ENCODE data around the gene SART1. TPM values are rescaled to one million over a fixed set of nuclear protein-coding genes. Genes with fewer than 3 reads are reported as not detected.

Gene SART1
- total and polyA plus RNA-seq, 4 donors: 13.6 to 24.3 (median 15.1) TPM

DNA sequence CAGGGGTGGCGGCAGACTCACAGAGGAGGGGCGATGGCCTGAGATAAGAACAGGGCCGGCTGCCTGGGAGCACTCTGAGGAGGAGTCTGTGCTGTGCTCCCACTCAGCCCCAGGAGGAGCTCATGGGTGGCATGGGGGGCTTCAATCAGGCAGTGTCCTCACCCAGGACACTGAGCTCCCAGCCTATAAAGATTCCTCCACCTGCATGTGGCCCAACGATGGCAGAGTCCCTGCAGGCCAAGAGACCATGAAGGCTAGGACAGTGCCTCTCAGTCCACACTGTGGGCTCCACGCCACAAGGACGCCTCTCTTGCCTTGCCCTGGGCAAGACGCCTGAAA, 52.2 kb downstream of the SART1 start:
- H3K9ac ChIP-seq (ENCODE audit: low read depth in 1 of 2, low read length in 2 of 2): no peak overlapping the region
- no peaks in the 10 kb centered on the region for H3K9me3 ChIP-seq (ENCODE audit: control insufficient read depth in 4 of 4, low read length in 3 of 4)
- peaks cover 0 to 4% (median 1%) of the 10 kb centered on the region in 4 donors for H3K4me1 ChIP-seq (ENCODE audit: control insufficient read depth in 4 of 4, insufficient read depth in 4 of 4, low read length in 3 of 4)
- peaks cover 0 to 14% (median 0%) of the 10 kb centered on the region in 4 donors for H3K27me3 ChIP-seq (ENCODE audit: control insufficient read depth in 4 of 4, insufficient read depth in 4 of 4, low read length in 3 of 4)
- no peak for DNase-seq (ENCODE audit: low spot score)
- H3K27ac ChIP-seq (ENCODE audit: low read depth in 1 of 2, low read length in 2 of 2): no peak overlapping the region
- H3K36me3 ChIP-seq (ENCODE audit: control insufficient read depth in 4 of 4, insufficient read depth in 3 of 4, low read depth in 1 of 4, low read length in 3 of 4): no peaks in the 10 kb centered on the region
- WGBS: 62% methylated on average over 7 of the region's 7 CpGs
- TF ChIP-seq, protein P1, sequence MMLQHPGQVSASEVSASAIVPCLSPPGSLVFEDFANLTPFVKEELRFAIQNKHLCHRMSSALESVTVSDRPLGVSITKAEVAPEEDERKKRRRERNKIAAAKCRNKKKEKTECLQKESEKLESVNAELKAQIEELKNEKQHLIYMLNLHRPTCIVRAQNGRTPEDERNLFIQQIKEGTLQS (IDR thresholded peaks at IDR 0.05): no peak
- TF ChIP-seq, protein P2, sequence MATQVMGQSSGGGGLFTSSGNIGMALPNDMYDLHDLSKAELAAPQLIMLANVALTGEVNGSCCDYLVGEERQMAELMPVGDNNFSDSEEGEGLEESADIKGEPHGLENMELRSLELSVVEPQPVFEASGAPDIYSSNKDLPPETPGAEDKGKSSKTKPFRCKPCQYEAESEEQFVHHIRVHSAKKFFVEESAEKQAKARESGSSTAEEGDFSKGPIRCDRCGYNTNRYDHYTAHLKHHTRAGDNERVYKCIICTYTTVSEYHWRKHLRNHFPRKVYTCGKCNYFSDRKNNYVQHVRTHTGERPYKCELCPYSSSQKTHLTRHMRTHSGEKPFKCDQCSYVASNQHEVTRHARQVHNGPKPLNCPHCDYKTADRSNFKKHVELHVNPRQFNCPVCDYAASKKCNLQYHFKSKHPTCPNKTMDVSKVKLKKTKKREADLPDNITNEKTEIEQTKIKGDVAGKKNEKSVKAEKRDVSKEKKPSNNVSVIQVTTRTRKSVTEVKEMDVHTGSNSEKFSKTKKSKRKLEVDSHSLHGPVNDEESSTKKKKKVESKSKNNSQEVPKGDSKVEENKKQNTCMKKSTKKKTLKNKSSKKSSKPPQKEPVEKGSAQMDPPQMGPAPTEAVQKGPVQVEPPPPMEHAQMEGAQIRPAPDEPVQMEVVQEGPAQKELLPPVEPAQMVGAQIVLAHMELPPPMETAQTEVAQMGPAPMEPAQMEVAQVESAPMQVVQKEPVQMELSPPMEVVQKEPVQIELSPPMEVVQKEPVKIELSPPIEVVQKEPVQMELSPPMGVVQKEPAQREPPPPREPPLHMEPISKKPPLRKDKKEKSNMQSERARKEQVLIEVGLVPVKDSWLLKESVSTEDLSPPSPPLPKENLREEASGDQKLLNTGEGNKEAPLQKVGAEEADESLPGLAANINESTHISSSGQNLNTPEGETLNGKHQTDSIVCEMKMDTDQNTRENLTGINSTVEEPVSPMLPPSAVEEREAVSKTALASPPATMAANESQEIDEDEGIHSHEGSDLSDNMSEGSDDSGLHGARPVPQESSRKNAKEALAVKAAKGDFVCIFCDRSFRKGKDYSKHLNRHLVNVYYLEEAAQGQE (IDR thresholded peaks at IDR 0.05): no peak
- TF ChIP-seq ZBTB33 (IDR thresholded peaks at IDR 0.05) (no peak), SP1 (IDR thresholded peaks at IDR 0.05) (no peak), NR2F2 (IDR thresholded peaks at IDR 0.05) (no peak), EGR1 (IDR thresholded peaks at IDR 0.05; ENCODE audit: low read depth in 2 of 2) (no peak), MAX (IDR thresholded peaks at IDR 0.05) (no peak), FOXA2 (IDR thresholded peaks at IDR 0.05) (no peak), JUND (IDR thresholded peaks at IDR 0.05) (no peak)
- H3K4me3 ChIP-seq (ENCODE audit: low read depth in 1 of 3, low read length in 3 of 3): no peak overlapping the region

GRCh38 chr11:66014804-66015453, 53.4 kb downstream of the SART1 start:
- 96% methylated on average over 6 of the region's 6 CpGs for WGBS
- H3K27ac ChIP-seq (ENCODE audit: low read depth in 1 of 2, low read length in 2 of 2): no peak overlapping the region
- no peaks in the 10 kb centered on the region for H3K9me3 ChIP-seq (ENCODE audit: control insufficient read depth in 4 of 4, low read length in 3 of 4)
- no peak for TF ChIP-seq ZBTB33 (IDR thresholded peaks at IDR 0.05)
- TF ChIP-seq, protein P1 (IDR thresholded peaks at IDR 0.05): no peak
- no peak for TF ChIP-seq RXRA (IDR thresholded peaks at IDR 0.05)
- TF ChIP-seq YY1 (IDR thresholded peaks at IDR 0.05): no peak
- no peak for TF ChIP-seq MAX (IDR thresholded peaks at IDR 0.05)
- TF ChIP-seq HNF4A (conservative IDR thresholded peaks at IDR 0.05): no peak
- TF ChIP-seq, protein P2 (IDR thresholded peaks at IDR 0.05): no peak
- no peak for TF ChIP-seq EGR1 (IDR thresholded peaks at IDR 0.05; ENCODE audit: low read depth in 2 of 2)
- no peak for TF ChIP-seq FOXA1 (IDR thresholded peaks at IDR 0.05)
- TF ChIP-seq FOXA2 (IDR thresholded peaks at IDR 0.05): no peak
- no peaks in the 10 kb centered on the region for H3K36me3 ChIP-seq (ENCODE audit: control insufficient read depth in 4 of 4, insufficient read depth in 3 of 4, low read depth in 1 of 4, low read length in 3 of 4)
- peaks cover 0 to 4% (median 1%) of the 10 kb centered on the region in 4 donors for H3K4me1 ChIP-seq (ENCODE audit: control insufficient read depth in 4 of 4, insufficient read depth in 4 of 4, low read length in 3 of 4)
- H3K27me3 ChIP-seq (ENCODE audit: control insufficient read depth in 4 of 4, insufficient read depth in 4 of 4, low read length in 3 of 4): peaks cover 0 to 14% (median 0%) of the 10 kb centered on the region in 4 donors
- H3K9ac ChIP-seq (ENCODE audit: low read depth in 1 of 2, low read length in 2 of 2): no peak overlapping the region
- DNase-seq (ENCODE audit: low spot score): no peak
- no peak overlapping the region for H3K4me3 ChIP-seq (ENCODE audit: low read depth in 1 of 3, low read length in 3 of 3)
